Epithelial cell of esophagus (primary cell): ENCODE measurements around the gene RALGAPA2.
A peak's percentile ranks its signal among the peaks of the same experiment; 100 is the strongest.

Experiments used
- DNase-seq: peaks from one replicate; pipeline ENCODE4 v3.0.0; 2010; ENCODE audit warnings: low read depth
- H3K4me3 ChIP-seq: 2 replicates; pipeline ENCODE4 v1.5.1; 2011; ENCODE audit warnings: mild to moderate bottlenecking, low read length, control low read depth
- TF ChIP-seq, protein P1 (sequence below): IDR thresholded peaks from 2 replicates; pipeline ENCODE4 v1.5.1; 2011; ENCODE audit warnings: low read depth, mild to moderate bottlenecking, low read length, control low read depth, inconsistent platforms; ENCODE audit not compliant: insufficient read depth; ENCODE audit errors: missing control alignments

Gene RALGAPA2

GRCh38 chr20:20608641-20609040 lies 103.8 kb downstream of the RALGAPA2 start:
- TF ChIP-seq, protein P1, sequence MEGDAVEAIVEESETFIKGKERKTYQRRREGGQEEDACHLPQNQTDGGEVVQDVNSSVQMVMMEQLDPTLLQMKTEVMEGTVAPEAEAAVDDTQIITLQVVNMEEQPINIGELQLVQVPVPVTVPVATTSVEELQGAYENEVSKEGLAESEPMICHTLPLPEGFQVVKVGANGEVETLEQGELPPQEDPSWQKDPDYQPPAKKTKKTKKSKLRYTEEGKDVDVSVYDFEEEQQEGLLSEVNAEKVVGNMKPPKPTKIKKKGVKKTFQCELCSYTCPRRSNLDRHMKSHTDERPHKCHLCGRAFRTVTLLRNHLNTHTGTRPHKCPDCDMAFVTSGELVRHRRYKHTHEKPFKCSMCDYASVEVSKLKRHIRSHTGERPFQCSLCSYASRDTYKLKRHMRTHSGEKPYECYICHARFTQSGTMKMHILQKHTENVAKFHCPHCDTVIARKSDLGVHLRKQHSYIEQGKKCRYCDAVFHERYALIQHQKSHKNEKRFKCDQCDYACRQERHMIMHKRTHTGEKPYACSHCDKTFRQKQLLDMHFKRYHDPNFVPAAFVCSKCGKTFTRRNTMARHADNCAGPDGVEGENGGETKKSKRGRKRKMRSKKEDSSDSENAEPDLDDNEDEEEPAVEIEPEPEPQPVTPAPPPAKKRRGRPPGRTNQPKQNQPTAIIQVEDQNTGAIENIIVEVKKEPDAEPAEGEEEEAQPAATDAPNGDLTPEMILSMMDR: no peak
- DNase-seq: no peak
- no peak overlapping the region for H3K4me3 ChIP-seq

DNA sequence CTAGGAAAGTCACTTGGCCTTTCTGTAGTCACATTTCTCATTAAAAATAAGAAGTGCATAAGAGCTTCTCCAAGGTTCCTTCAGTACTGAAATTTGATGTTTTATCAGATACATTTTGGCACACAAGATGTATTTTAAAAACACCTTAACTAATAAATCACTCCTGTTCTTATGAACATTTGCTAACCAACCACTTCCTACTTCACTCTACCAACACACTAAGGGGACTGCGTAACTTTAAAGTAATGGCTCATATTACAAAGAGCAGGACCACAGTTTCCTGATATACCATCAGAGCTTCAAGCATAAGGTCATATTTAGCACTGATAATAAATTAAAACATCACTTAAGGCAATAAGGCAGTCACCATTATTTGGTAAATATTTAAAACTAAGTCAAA lies 104.4 kb downstream of the RALGAPA2 start:
- DNase-seq: no peak
- TF ChIP-seq, protein P1: no peak
- H3K4me3 ChIP-seq: no peak overlapping the region

GRCh38 chr20:20606881-20607280 lies 105.6 kb downstream of the RALGAPA2 start:
- H3K4me3 ChIP-seq: no peak overlapping the region
- TF ChIP-seq, protein P1: no peak
- no peak for DNase-seq

DNA sequence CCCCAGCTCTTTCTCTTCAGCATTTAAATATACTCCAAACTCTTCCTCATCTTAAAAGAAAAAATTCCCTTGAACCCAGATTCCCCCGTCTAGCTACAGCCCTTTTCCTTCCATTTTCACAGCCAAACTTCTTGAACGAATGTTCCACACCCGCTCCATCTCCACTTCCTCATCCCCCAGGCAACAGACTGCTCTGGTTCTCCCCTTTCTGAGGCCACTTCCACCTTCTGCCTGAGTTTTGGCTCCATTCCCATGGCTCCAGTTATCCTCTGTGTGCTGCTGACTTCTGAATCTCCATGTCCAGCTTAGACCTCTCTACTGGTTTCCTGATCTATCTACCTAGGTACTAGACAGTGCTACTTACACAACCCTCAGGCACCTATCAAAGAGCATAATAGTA lies 106.4 kb downstream of the RALGAPA2 start:
- TF ChIP-seq, protein P1: no peak
- H3K4me3 ChIP-seq: no peak overlapping the region
- no peak for DNase-seq

GRCh38 chr20:20604907-20605306 lies 107.5 kb downstream of the RALGAPA2 start:
- TF ChIP-seq, protein P1: no peak
- no peak for DNase-seq
- no peak overlapping the region for H3K4me3 ChIP-seq

GRCh38 chr20:20604357-20604756 lies 108.1 kb downstream of the RALGAPA2 start:
- TF ChIP-seq, protein P1: no peak
- no peak overlapping the region for H3K4me3 ChIP-seq
- no peak for DNase-seq

DNA sequence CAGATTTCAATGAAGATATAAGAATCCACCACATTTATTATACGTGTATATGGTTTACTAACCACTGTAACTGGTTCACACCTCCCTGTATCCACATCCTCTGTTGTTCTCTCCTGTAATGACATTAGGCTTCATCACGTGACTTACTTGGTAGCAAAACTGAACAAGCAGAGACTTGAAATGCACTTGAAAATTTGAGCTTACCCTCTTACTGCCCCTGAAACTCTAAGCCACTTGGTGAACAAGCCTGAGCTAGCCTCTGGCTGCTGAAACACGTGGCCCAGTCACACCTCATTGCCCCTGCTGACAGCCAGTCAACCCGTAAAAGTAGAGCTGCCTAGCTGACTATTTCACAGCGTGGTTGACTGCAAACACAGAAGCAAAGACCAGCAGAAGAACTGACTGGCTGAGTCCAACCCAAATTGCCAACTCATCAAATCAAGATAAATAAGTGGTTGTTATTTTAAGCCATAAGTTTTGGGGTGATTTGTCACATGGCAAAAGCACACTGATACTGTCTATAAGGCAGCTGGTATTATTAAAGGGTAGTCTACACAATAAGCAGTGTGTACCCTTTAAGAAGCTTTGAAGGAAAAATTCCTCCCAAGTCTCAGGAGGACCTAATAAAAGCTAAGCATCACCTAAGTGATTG lies 109.0 kb downstream of the RALGAPA2 start:
- TF ChIP-seq, protein P1: no peak
- DNase-seq: peak; percentile 99
- no peak overlapping the region for H3K4me3 ChIP-seq
